AG09319 (cell line): Measurements from ENCODE around the gene AVPR2.

Experiments
- DNase-seq: peaks from one replicate; pipeline ENCODE4 v3.0.0-alpha.2; 2010; ENCODE audit warnings: low read depth; ENCODE audit errors: extremely low read depth
- CTCF ChIP-seq: IDR thresholded peaks from 2 replicates; pipeline ENCODE4 v1.5.1; 2011; ENCODE audit warnings: low read depth, mild to moderate bottlenecking, inconsistent platforms, low read length, moderate library complexity

AVPR2 gene

GRCh38 chrX:153928846-153929245 lies 24.4 kb downstream of the AVPR2 start:
- DNase-seq, result no peak
- TF ChIP-seq CTCF, result no peak

GRCh38 chrX:153929576-153929975 lies 25.1 kb downstream of the AVPR2 start:
- no peak for TF ChIP-seq CTCF
- DNase-seq, result no peak

- DNase-seq, result no peak
- TF ChIP-seq CTCF, result no peak
These were observed 25.8 kb downstream of the AVPR2 start for GRCh38 chrX:153930011-153930910.

- no peak for TF ChIP-seq CTCF
- no peak for DNase-seq
These were observed 26.7 kb downstream of the AVPR2 start for GRCh38 chrX:153931151-153931550.

- no peak for TF ChIP-seq CTCF
- DNase-seq, result no peak
These were observed 27.3 kb downstream of the AVPR2 start for GRCh38 chrX:153931748-153932147.

- DNase-seq, result no peak
- TF ChIP-seq CTCF, result no peak
These were observed 27.9 kb downstream of the AVPR2 start for GRCh38 chrX:153932220-153932915.

- no peak for DNase-seq
- TF ChIP-seq CTCF, result no peak
These were observed 29.3 kb downstream of the AVPR2 start for GRCh38 chrX:153933748-153934147.
